Body of pancreas (tissue), 4 donors: ENCODE results near the gene PEX16. TPM values are rescaled to one million over a fixed set of nuclear protein-coding genes. Genes with fewer than 3 reads are reported as not detected.
A peak's percentile ranks its signal among the peaks of the same experiment; 100 is the strongest.
"Not testable (repeated sequence)": the region's sequence is repeated elsewhere in the genome, so short reads cannot be mapped to it uniquely, and the experiment has no call there.

Experiments used
- ATAC-seq: fragments of 150-250 bp; one replicate; pipeline ENCODE4 v1.9.1; 2016
- DNase-seq, 4 donors: peaks; one replicate each; pipeline ENCODE4 v3.0.0-alpha.2; 2019
- H3K27ac ChIP-seq, 4 donors: fragments of 200-600 bp; sonication (generic); 1 replicate in 3 of 4; 2 replicates in 1 of 4; pipeline versions ENCODE4 v1.5.1 to v1.6.1; 2016 to 2019; ENCODE audit warnings: mild to moderate bottlenecking in 1 of 4, mixed read lengths in 1 of 4, moderate library complexity in 1 of 4
- H3K27me3 ChIP-seq, 2 donors: fragments of 200-600 bp; sonication (generic); one replicate each; pipeline ENCODE4 v1.6.0; 2016; ENCODE audit warnings: mild to moderate bottlenecking in 1 of 2
- H3K36me3 ChIP-seq, 2 donors: fragments of 200-600 bp; sonication (generic); replicated peaks in 1 of 2; 2 replicates each; pipeline ENCODE4 v1.5.1; 2016; ENCODE audit warnings: low read depth in 2 of 2; ENCODE audit not compliant: insufficient read depth in 1 of 2
- H3K4me1 ChIP-seq: fragments of 200-600 bp; sonication (generic); one replicate; pipeline ENCODE4 v1.6.0; 2016
- H3K4me3 ChIP-seq, 2 donors: fragments of 200-600 bp; sonication (generic); 1 replicate in 1 of 2; 2 replicates in 1 of 2; pipeline ENCODE4 v1.5.1; 2016 to 2019
- H3K9me3 ChIP-seq, 3 donors: fragments of 200-600 bp; sonication (generic); 1 replicate in 2 of 3; 2 replicates in 1 of 3; pipeline ENCODE4 v1.5.1; 2016
- CTCF ChIP-seq, 7 experiments: fragments of 450-650 bp in 4 of 7; fragments of 200-600 bp in 3 of 7; sonication (generic) in 3 of 7; IDR thresholded peaks; one replicate each; pipeline ENCODE4 v1.5.1; 2016 to 2019; ENCODE audit warnings: antibody characterized with exemption in 7 of 7
- POLR2A ChIP-seq, 3 donors: fragments of 450-650 bp; IDR thresholded peaks; one replicate each; pipeline ENCODE4 v1.6.1; 2016; ENCODE audit warnings: antibody characterized with exemption in 3 of 3, mild to moderate bottlenecking in 2 of 3
- WGBS, 2 donors: methylation state at CpG; one replicate each; pipeline ENCODE4 v1.1.5; 2017; 5-methylcytosine and 5-hydroxymethylcytosine counted together
- intact Hi-C: fragments of 100-400 bp; cut with DNase I; formaldehyde crosslinking; loops from one replicate; pipeline ENCODE4 v1.15.1; 2023
- total RNA-seq, 2 donors: library from RNA; depleted of rRNA; stranded (reverse); fragments of >200 nt; gene quantifications; one replicate each; pipeline ENCODE4 v1.1.0, GENCODE V29; 2016

Gene PEX16
- total RNA-seq, 2 donors from 2014 or later = 29.1 to 41.5 TPM

GRCh38 chr11:45900175-45900800 is 17.4 kb downstream of the PEX16 start:
- Histone ChIP-seq H3K4me1 (peaks cover 62% of the 10 kb centered on the region), H3K4me3 (peak overlapping the region in 1 of 2 donors; percentile 17), H3K27ac (peak overlapping the region; percentile 86 to 93 (median 88))
- H3K36me3 ChIP-seq, H3K27me3 ChIP-seq, H3K9me3 ChIP-seq, intact Hi-C loops, DNase-seq: not testable (repeated sequence)
- ATAC-seq = peak; percentile 41
- peak in 1 of 3 donors; percentile 41 for TF ChIP-seq POLR2A (IDR thresholded peaks at IDR 0.05)
- 1 to 2% methylated on average over 14 to 25 of the region's 59 CpGs for WGBS, 2 donors

- Histone ChIP-seq H3K4me1 (peaks cover 55% of the 10 kb centered on the region), H3K27me3 (no peaks in the 10 kb centered on the region), H3K36me3 (no peaks in the 10 kb centered on the region), H3K4me3 (peak overlapping the region in 1 of 2 donors; percentile 17), H3K9me3 (no peaks in the 10 kb centered on the region), H3K27ac (peak overlapping the region; percentile 86 to 93 (median 88))
- intact Hi-C loops = no loop called here
- peak; percentile 50 to 56 (median 53) for TF ChIP-seq POLR2A (IDR thresholded peaks at IDR 0.05)
- TF ChIP-seq CTCF (IDR thresholded peaks at IDR 0.05) = no peak
- peak; percentile 93 to 95 (median 94) for DNase-seq
- ATAC-seq = peak; percentile 87
- 1% methylated on average over 28 to 31 of the region's 62 CpGs for WGBS, 2 donors
These were observed 18.1 kb downstream of the PEX16 start for GRCh38 chr11:45899448-45900174.

GRCh38 chr11:45899086-45899447 is 18.6 kb downstream of the PEX16 start:
- Histone ChIP-seq H3K27me3 (no peaks in the 10 kb centered on the region), H3K27ac (peak overlapping the region; percentile 86 to 93 (median 88)), H3K4me1 (peaks cover 49% of the 10 kb centered on the region), H3K9me3 (no peaks in the 10 kb centered on the region), H3K36me3 (no peaks in the 10 kb centered on the region), H3K4me3 (no peak overlapping the region)
- intact Hi-C loops = no loop called here
- DNase-seq = no peak
- no peak for ATAC-seq
- TF ChIP-seq POLR2A (IDR thresholded peaks at IDR 0.05) (no peak), CTCF (IDR thresholded peaks at IDR 0.05) (no peak)
- 32 to 52% methylated on average over 2 to 3 of the region's 3 CpGs for WGBS, 2 donors

- no peak for DNase-seq
- WGBS, 2 donors = 89 to 94% methylated on average over 6 of the region's 6 CpGs
- intact Hi-C loops = no loop called here
- TF ChIP-seq POLR2A (IDR thresholded peaks at IDR 0.05) (no peak), CTCF (IDR thresholded peaks at IDR 0.05) (no peak)
- no peaks in the 10 kb centered on the region for H3K27me3 ChIP-seq
- no peaks in the 10 kb centered on the region for H3K36me3 ChIP-seq
- no peaks in the 10 kb centered on the region for H3K9me3 ChIP-seq
- no peak overlapping the region for H3K4me3 ChIP-seq
- H3K27ac ChIP-seq = no peak overlapping the region
- no peak for ATAC-seq
- H3K4me1 ChIP-seq = peaks cover 41% of the 10 kb centered on the region
These were observed 20.1 kb downstream of the PEX16 start for GRCh38 chr11:45897556-45897955.

GRCh38 chr11:45896422-45896984 is 21.2 kb downstream of the PEX16 start:
- H3K4me1 ChIP-seq = peaks cover 35% of the 10 kb centered on the region
- intact Hi-C loops = no loop called here
- no peak overlapping the region for H3K27ac ChIP-seq
- no peak for ATAC-seq
- no peak for TF ChIP-seq POLR2A (IDR thresholded peaks at IDR 0.05)
- no peak for TF ChIP-seq CTCF (IDR thresholded peaks at IDR 0.05)
- no peak overlapping the region for H3K4me3 ChIP-seq
- DNase-seq = peak in 3 of 4 donors; percentile 43 to 57 (median 53)
- WGBS, 2 donors = 19% methylated on average over 19 of the region's 19 CpGs; no CpG with 5 or more reads in 1 of the 2 donors
- no peaks in the 10 kb centered on the region for H3K36me3 ChIP-seq
- no peaks in the 10 kb centered on the region for H3K9me3 ChIP-seq
- no peaks in the 10 kb centered on the region for H3K27me3 ChIP-seq
